GM23338 (cell line): ENCODE measurements around the gene BSCL2. TPM values are rescaled to one million over a fixed set of nuclear protein-coding genes. Genes with fewer than 3 reads are reported as not detected.

Experiments
- CTCF ChIP-seq, 2 experiments: fragments of 200-600 bp in 1 of 2; sonication (generic) in 1 of 2; conservative IDR thresholded peaks; 2 replicates each; pipeline versions ENCODE4 v1.5.1 to v1.6.1; 2016 to 2017; ENCODE audit warnings: antibody characterized with exemption in 2 of 2, low read depth in 2 of 2, mild to moderate bottlenecking in 2 of 2, moderate library complexity in 1 of 2
- ETS1 ChIP-seq: IDR thresholded peaks from 2 replicates; pipeline ENCODE4 v1.6.1; 2016; ENCODE audit warnings: antibody characterized with exemption
- EZH2 ChIP-seq: fragments of 200-600 bp; sonication (generic); IDR thresholded peaks from one replicate; pipeline ENCODE4 v1.8.0; 2017; ENCODE audit warnings: antibody characterized with exemption, mild to moderate bottlenecking, low read depth; ENCODE audit not compliant: unreplicated experiment
- JUNB ChIP-seq: IDR thresholded peaks from one replicate; pipeline ENCODE4 v1.6.1; 2016; ENCODE audit warnings: antibody characterized with exemption; ENCODE audit not compliant: unreplicated experiment
- NANOG ChIP-seq: IDR thresholded peaks from 2 replicates; pipeline ENCODE4 v1.6.1; 2016; ENCODE audit warnings: antibody characterized with exemption, borderline replicate concordance
- POLR2AphosphoS5 ChIP-seq: IDR thresholded peaks from 2 replicates; pipeline ENCODE4 v1.6.1; 2016; ENCODE audit warnings: antibody characterized with exemption, low read depth
- ZNF114 ChIP-seq: fragments of 250-450 bp; sonication (Bioruptor Pico); IDR thresholded peaks from 2 replicates; pipeline ENCODE4 v1.5.0; 2020; ENCODE audit warnings: mild to moderate bottlenecking, moderate library complexity
- ZNF331 ChIP-seq: fragments of 250-450 bp; sonication (Bioruptor Pico); IDR thresholded peaks from 2 replicates; pipeline ENCODE4 v1.5.0; 2020; ENCODE audit warnings: low read depth, mild to moderate bottlenecking, moderate library complexity
- ZNF462 ChIP-seq: fragments of 250-450 bp; sonication (Bioruptor Pico); IDR thresholded peaks from 2 replicates; pipeline ENCODE4 v1.5.0; 2020; ENCODE audit warnings: mild to moderate bottlenecking, moderate library complexity
- polyA plus RNA-seq: library from polyadenylated mRNA; unstranded; fragments of >200 nt; fragmentation: Nextera tagmentation; extraction: Ambion mirVana; gene quantifications from 2 replicates; pipeline ENCODE4 v1.2.1, GENCODE V29; 2016
- total RNA-seq: library from RNA; depleted of rRNA; stranded (reverse); fragments of >200 nt; shearing (Covaris generic); gene quantifications from 2 replicates; pipeline ENCODE4 v1.2.3, GENCODE V29; 2014

The BSCL2 gene
- total and polyA plus RNA-seq, 2 experiments from 2014 or later: 60.2 to 81.7 TPM

- TF ChIP-seq ZNF462 (CRISPR knock-in tag): no peak
- TF ChIP-seq POLR2AphosphoS5: no peak
- no peak for TF ChIP-seq EZH2
- TF ChIP-seq CTCF (conservative IDR thresholded peaks at IDR 0.05; ENCODE audit: low read depth in 2 of 2): no peak
- no peak for TF ChIP-seq NANOG
- no peak for TF ChIP-seq ZNF331 (CRISPR knock-in tag)
- TF ChIP-seq JUNB: no peak
- no peak for TF ChIP-seq ETS1
- no peak for TF ChIP-seq ZNF114
Measured at GRCh38 chr11:62716206-62716605, 9.0 kb upstream of the BSCL2 start (continued).
